Loucy (cell line): ENCODE measurements around the gene GPRIN2.
"Not testable (repeated sequence)": the region's sequence is repeated elsewhere in the genome, so short reads cannot be mapped to it uniquely, and the experiment has no call there.

Experiments used
- H2AFZ ChIP-seq: fragments of 200-600 bp; sonication (generic); 2 replicates; pipeline ENCODE4 v1.6.0; 2016; ENCODE audit warnings: antibody characterized with exemption, mild to moderate bottlenecking, low read length, moderate library complexity
- H3F3A ChIP-seq: fragments of 200-600 bp; 2 replicates; pipeline ENCODE4 v1.6.0; 2016; ENCODE audit warnings: antibody characterized with exemption, low read depth, mild to moderate bottlenecking
- H3K27me3 ChIP-seq: fragments of 200-600 bp; sonication (generic); 2 replicates; pipeline ENCODE4 v1.6.1; 2014; ENCODE audit warnings: low read length, mild to moderate bottlenecking; ENCODE audit not compliant: insufficient read depth, poor library complexity, severe bottlenecking
- H3K36me3 ChIP-seq: fragments of 200-600 bp; sonication (generic); 2 replicates; pipeline ENCODE4 v1.6.1; 2016; ENCODE audit warnings: low read length; ENCODE audit not compliant: insufficient read depth
- H3K4me1 ChIP-seq: fragments of 200-600 bp; sonication (generic); 2 replicates; pipeline ENCODE4 v1.5.1; 2014; ENCODE audit warnings: low read length, mild to moderate bottlenecking; ENCODE audit not compliant: insufficient read depth, poor library complexity, severe bottlenecking
- H3K4me2 ChIP-seq: fragments of 200-600 bp; sonication (generic); 2 replicates; pipeline ENCODE4 v1.6.0; 2014; ENCODE audit warnings: antibody characterized with exemption, low read length, low read depth, mild to moderate bottlenecking; ENCODE audit not compliant: poor library complexity, severe bottlenecking
- H3K4me3 ChIP-seq: fragments of 200-600 bp; sonication (generic); 2 replicates; pipeline ENCODE4 v1.5.1; 2014; ENCODE audit warnings: low read length, mild to moderate bottlenecking, mixed read lengths; ENCODE audit not compliant: poor library complexity, severe bottlenecking
- H3K79me2 ChIP-seq: fragments of 200-600 bp; sonication (generic); 2 replicates; pipeline ENCODE4 v1.6.1; 2014; ENCODE audit warnings: low read length; ENCODE audit not compliant: insufficient read depth
- H3K9ac ChIP-seq: fragments of 200-600 bp; sonication (generic); 2 replicates; pipeline ENCODE4 v1.6.0; 2014; ENCODE audit warnings: mild to moderate bottlenecking, low read depth, low read length, moderate library complexity; ENCODE audit not compliant: poor library complexity, severe bottlenecking
- H3K9me2 ChIP-seq: fragments of 200-600 bp; sonication (generic); replicated peaks from 2 replicates; pipeline ENCODE4 v1.6.1; 2016; ENCODE audit warnings: low read depth, low read length, mixed read lengths
- H3K9me3 ChIP-seq: fragments of 200-600 bp; sonication (generic); 2 replicates; pipeline ENCODE4 v1.6.1; 2014; ENCODE audit warnings: mild to moderate bottlenecking, antibody characterized with exemption, low read length, low read depth; ENCODE audit not compliant: insufficient read depth
- H4K20me1 ChIP-seq: fragments of 200-600 bp; sonication (generic); 2 replicates; pipeline ENCODE4 v1.6.0; 2014; ENCODE audit warnings: antibody characterized with exemption, low read length, mild to moderate bottlenecking; ENCODE audit not compliant: insufficient read depth, poor library complexity, severe bottlenecking
- CTCF ChIP-seq: fragments of 200-600 bp; sonication (generic); conservative IDR thresholded peaks from 2 replicates; pipeline ENCODE4 v1.5.1; 2014; ENCODE audit warnings: mild to moderate bottlenecking, antibody characterized with exemption, low read length
- EZH2phosphoT487 ChIP-seq: fragments of 200-600 bp; IDR thresholded peaks from 2 replicates; pipeline ENCODE4 v1.6.1; 2018; ENCODE audit warnings: antibody characterized with exemption, mild to moderate bottlenecking, moderate library complexity, borderline replicate concordance

The GPRIN2 gene

GRCh38 chr10:46515366-46515765, 41.1 kb downstream of the GPRIN2 start:
- no peaks in the 10 kb centered on the region for H3K9me3 ChIP-seq
- TF ChIP-seq EZH2phosphoT487 (no peak), CTCF (no peak)
- H3K36me3 ChIP-seq = no peaks in the 10 kb centered on the region
- H3K4me3 ChIP-seq = no peak overlapping the region
- no peaks in the 10 kb centered on the region for H3F3A ChIP-seq
- no peak overlapping the region for H3K9ac ChIP-seq
- no peak overlapping the region for H2AFZ ChIP-seq
- H3K9me2 ChIP-seq = no peaks in the 10 kb centered on the region
- H3K4me1 ChIP-seq = no peaks in the 10 kb centered on the region
- no peaks in the 10 kb centered on the region for H4K20me1 ChIP-seq
- no peaks in the 10 kb centered on the region for H3K27me3 ChIP-seq
- no peaks in the 10 kb centered on the region for H3K79me2 ChIP-seq
- H3K4me2 ChIP-seq = no peak overlapping the region

DNA sequence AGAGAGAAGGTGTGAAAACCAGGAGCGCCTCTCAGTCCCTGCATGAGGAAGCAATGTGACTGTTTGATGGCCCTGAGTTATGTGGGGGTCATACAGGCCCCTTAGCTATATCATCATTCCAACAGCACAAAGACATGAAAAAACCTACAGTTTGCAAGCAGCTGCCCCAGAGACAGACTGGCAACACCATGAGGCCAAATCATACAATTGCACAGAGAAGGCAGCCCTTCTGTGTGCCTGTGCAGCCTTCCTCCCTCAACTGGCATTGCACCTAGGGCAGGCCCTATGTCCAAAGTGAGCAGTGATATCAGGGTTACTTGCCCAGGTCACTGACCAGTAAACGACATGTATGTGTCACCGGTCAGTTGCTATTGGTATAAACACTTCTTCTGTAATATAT, 41.6 kb downstream of the GPRIN2 start:
- Histone ChIP-seq H3K4me3 (no peak overlapping the region), H2AFZ (no peak overlapping the region), H3K9ac (no peak overlapping the region), H3K27me3 (no peaks in the 10 kb centered on the region), H3F3A (no peaks in the 10 kb centered on the region), H4K20me1 (no peaks in the 10 kb centered on the region), H3K36me3 (no peaks in the 10 kb centered on the region), H3K4me1 (no peaks in the 10 kb centered on the region), H3K79me2 (no peaks in the 10 kb centered on the region), H3K9me2 (no peaks in the 10 kb centered on the region), H3K9me3 (no peaks in the 10 kb centered on the region), H3K4me2 (no peak overlapping the region)
- TF ChIP-seq EZH2phosphoT487 (no peak), CTCF (no peak)

DNA sequence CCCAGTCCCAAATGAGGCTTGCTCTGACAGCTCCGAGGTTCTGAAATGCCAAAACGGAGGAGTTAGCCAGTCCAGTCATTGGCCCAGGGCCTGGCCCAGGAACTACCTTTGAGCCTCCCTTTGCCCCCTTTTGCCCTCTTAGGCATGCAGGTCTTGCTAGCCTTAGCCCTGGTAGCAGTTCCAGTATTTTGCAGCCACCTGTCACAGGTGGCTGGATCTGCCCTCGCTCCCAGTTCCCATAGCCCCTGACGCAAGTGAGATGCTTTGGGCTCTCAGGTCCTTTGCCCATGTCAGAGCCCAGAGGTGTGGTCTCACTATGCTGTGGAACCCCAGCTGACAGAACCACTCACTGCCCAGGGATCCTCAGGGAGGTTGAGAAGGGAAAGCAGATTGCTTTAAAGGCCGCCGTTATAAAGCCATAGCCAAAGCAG, 42.0 kb downstream of the GPRIN2 start:
- Histone ChIP-seq H3K4me1 (no peaks in the 10 kb centered on the region), H3K4me3 (no peak overlapping the region), H4K20me1 (no peaks in the 10 kb centered on the region), H3K9me3 (no peaks in the 10 kb centered on the region), H3K36me3 (no peaks in the 10 kb centered on the region), H3K79me2 (no peaks in the 10 kb centered on the region), H3K9me2 (no peaks in the 10 kb centered on the region), H2AFZ (no peak overlapping the region), H3K4me2 (no peak overlapping the region), H3F3A (no peaks in the 10 kb centered on the region), H3K9ac (no peak overlapping the region), H3K27me3 (no peaks in the 10 kb centered on the region)
- no peak for TF ChIP-seq EZH2phosphoT487
- TF ChIP-seq CTCF = no peak

GRCh38 chr10:46513333-46513732, 43.1 kb downstream of the GPRIN2 start:
- H3K36me3 ChIP-seq, H4K20me1 ChIP-seq, H3K9me2 ChIP-seq, H3K4me2 ChIP-seq, H3K79me2 ChIP-seq, H3K4me1 ChIP-seq, H2AFZ ChIP-seq, H3K27me3 ChIP-seq, H3F3A ChIP-seq, H3K9me3 ChIP-seq, H3K9ac ChIP-seq, H3K4me3 ChIP-seq: not testable (repeated sequence)

- not testable (repeated sequence) for H3F3A ChIP-seq, H3K9me3 ChIP-seq, H3K79me2 ChIP-seq, H3K36me3 ChIP-seq, H3K4me2 ChIP-seq, H2AFZ ChIP-seq, H3K4me1 ChIP-seq, H3K27me3 ChIP-seq, H3K9ac ChIP-seq, H3K9me2 ChIP-seq, H4K20me1 ChIP-seq, H3K4me3 ChIP-seq
These were observed 43.7 kb downstream of the GPRIN2 start for GRCh38 chr10:46512725-46513124.
